CD4-positive, alpha-beta T cell (primary cell): Measurements from ENCODE around the gene CYP27B1. TPM values are rescaled to one million over a fixed set of nuclear protein-coding genes. Genes with fewer than 3 reads are reported as not detected.

ENCODE experiments used
- ATAC-seq: fragments of 200-7000 bp; cut with Tn5 transposase; one replicate; pipeline ENCODE4 v1.10.0; 2022; ENCODE audit warnings: mild to moderate bottlenecking; ENCODE audit not compliant: poor library complexity
- CTCF ChIA-PET: fragments of 350-600 bp; sonication (Branson Sonifier 250); formaldehyde crosslinking; loops from one replicate; lab custom pipeline; 2021; ENCODE audit warnings: antibody characterized with exemption, inconsistent platforms; lab: Charles Lee
- POLR2A ChIA-PET: fragments of 350-600 bp; sonication (Branson Sonifier 250); formaldehyde crosslinking; loops from one replicate; lab custom pipeline; 2021; ENCODE audit warnings: antibody characterized with exemption, inconsistent platforms; lab: Charles Lee
- DNase-seq, 14 experiments: peaks; one replicate each; pipeline ENCODE4 v3.0.0-alpha.2; 2013 to 2020; ENCODE audit warnings: mixed read lengths in 2 of 14
- H3K27ac ChIP-seq, 2 donors: one replicate each; pipeline versions ENCODE4 v1.5.1 to v1.7.0; 2013; ENCODE audit warnings: low read length in 2 of 2, low read depth in 1 of 2, mild to moderate bottlenecking in 1 of 2
- H3K27me3 ChIP-seq, 2 experiments: 1 replicate in 1 of 2; 2 replicates in 1 of 2; pipeline versions ENCODE4 v1.6.1 to v1.7.0; 2013; ENCODE audit warnings: low read length in 2 of 2, control low read depth in 1 of 2, mild to moderate bottlenecking in 1 of 2, moderate library complexity in 1 of 2; ENCODE audit not compliant: insufficient read depth in 2 of 2, control insufficient read depth in 1 of 2
- H3K36me3 ChIP-seq: one replicate; pipeline ENCODE4 v1.6.1; 2013; ENCODE audit warnings: low read length, control low read depth; ENCODE audit not compliant: insufficient read depth
- H3K4me1 ChIP-seq: one replicate; pipeline ENCODE4 v1.6.1; 2013; ENCODE audit warnings: low read length, control low read depth; ENCODE audit not compliant: insufficient read depth
- H3K4me3 ChIP-seq: one replicate; pipeline ENCODE4 v1.5.1; 2013; ENCODE audit warnings: mild to moderate bottlenecking, low read length, moderate library complexity
- H3K9me3 ChIP-seq, 2 experiments: 1 replicate in 1 of 2; 2 replicates in 1 of 2; pipeline versions ENCODE4 v1.6.1 to v1.7.0; 2013; ENCODE audit warnings: low read length in 2 of 2, mild to moderate bottlenecking in 2 of 2, control low read depth in 1 of 2, moderate library complexity in 1 of 2; ENCODE audit not compliant: control insufficient read depth in 1 of 2, insufficient read depth in 1 of 2
- H3K27ac Mint-ChIP-seq: one replicate; pipeline ENCODE4 v1.8.0; 2020; ENCODE audit warnings: mixed read lengths
- H3K27me3 Mint-ChIP-seq: one replicate; pipeline ENCODE4 v1.8.0; 2021; ENCODE audit warnings: mixed read lengths
- H3K36me3 Mint-ChIP-seq: one replicate; pipeline ENCODE4 v1.8.0; 2021; ENCODE audit warnings: low read depth, mixed read lengths
- H3K4me1 Mint-ChIP-seq: one replicate; pipeline ENCODE4 v1.8.0; 2021; ENCODE audit warnings: low read depth, mixed read lengths
- H3K4me3 Mint-ChIP-seq: one replicate; pipeline ENCODE4 v1.8.0; 2020; ENCODE audit warnings: mild to moderate bottlenecking, mixed read lengths
- H3K9me3 Mint-ChIP-seq: one replicate; pipeline ENCODE4 v1.8.0; 2020; ENCODE audit warnings: mixed read lengths
- CTCF ChIP-seq: fragments of 200-600 bp; IDR thresholded peaks from one replicate; pipeline ENCODE4 v1.8.0; 2022; ENCODE audit warnings: antibody characterized with exemption, mild to moderate bottlenecking
- intact Hi-C, 2 experiments: fragments of 100-400 bp; cut with DNase I in 1 of 2; cut with micrococcal nuclease in 1 of 2; formaldehyde crosslinking; loops; one replicate each; pipeline versions ENCODE4 v1.15.1 to v1.9.0; 2023 to 2025; cut with DNase I, micrococcal nuclease
- total RNA-seq, 174 experiments: library from RNA in 2 of 174; stranded (reverse) in 2 of 174; gene quantifications; one replicate each; pipeline ENCODE4 v1.2.3 and lab custom pipeline; 2021 to 2026

Gene CYP27B1
- total RNA-seq, 2 experiments from 2014 or later: 1.0 to 1.4 TPM

- no peak for TF ChIP-seq CTCF
- H3K27ac Mint-ChIP-seq: peak within 1 kb of the TSS; percentile 94
- H3K27me3 Mint-ChIP-seq: no peaks in the 10 kb centered on the region
- H3K27ac ChIP-seq: peak within 1 kb of the TSS; percentile 35 to 83
- peak within 1 kb of the TSS; percentile 50 for H3K4me3 Mint-ChIP-seq
- H3K9me3 ChIP-seq: no peaks in the 10 kb centered on the region
- no peak within 1 kb of the TSS for H3K4me3 ChIP-seq
- ChIA-PET POLR2A (no interaction called here), CTCF (no interaction called here)
- intact Hi-C loops: loop anchor here in 1 of 2 experiments (2.0 to 5.0 kb wide), 2 partner anchors 20 to 41 kb away; no protein-coding TSS in a partner anchor
- H3K4me1 ChIP-seq: peaks cover 58% of the 10 kb centered on the region
- ATAC-seq (no peak), DNase-seq (no peak)
- peaks cover 59% of the 10 kb centered on the region for H3K4me1 Mint-ChIP-seq
- H3K9me3 Mint-ChIP-seq: no peaks in the 10 kb centered on the region
- H3K36me3 Mint-ChIP-seq: peaks cover 53% of the 10 kb centered on the region
- no peaks in the 10 kb centered on the region for H3K27me3 ChIP-seq
- peaks cover 57% of the 10 kb centered on the region for H3K36me3 ChIP-seq
Measured at GRCh38 chr12:57738661-57739237, 28.1 kb downstream of the CYP27B1 start, which contains the start of gene AGAP2. Gene AGAP2 (minus strand): TSS chr12:57738742. CDS start chr12:57738246, 496 bp downstream.

- H3K4me3 Mint-ChIP-seq: no peak overlapping the region
- H3K27me3 Mint-ChIP-seq: no peaks in the 10 kb centered on the region
- CTCF ChIA-PET: no interaction called here
- Histone ChIP-seq H3K27me3 (no peaks in the 10 kb centered on the region), H3K27ac (no peak overlapping the region), H3K4me1 (peaks cover 57% of the 10 kb centered on the region), H3K4me3 (no peak overlapping the region), H3K36me3 (peaks cover 66% of the 10 kb centered on the region), H3K9me3 (no peaks in the 10 kb centered on the region)
- peaks cover 57% of the 10 kb centered on the region for H3K4me1 Mint-ChIP-seq
- no peak overlapping the region for H3K27ac Mint-ChIP-seq
- ATAC-seq: no peak
- H3K36me3 Mint-ChIP-seq: peaks cover 63% of the 10 kb centered on the region
- intact Hi-C loops: loop anchor here in 1 of 2 experiments (2.0 to 5.0 kb wide), 2 partner anchors 19 to 40 kb away; no protein-coding TSS in a partner anchor
- POLR2A ChIA-PET: interaction anchor here (1.0 kb wide), 1 partner anchor 12 kb away, joined by 3 read pairs; no protein-coding TSS in a partner anchor
- no peak for TF ChIP-seq CTCF
- no peak for DNase-seq
- no peaks in the 10 kb centered on the region for H3K9me3 Mint-ChIP-seq
Measured at GRCh38 chr12:57737467-57738460, 29.1 kb downstream of the CYP27B1 start.

GRCh38 chr12:57736741-57737466 lies 30.0 kb downstream of the CYP27B1 start:
- DNase-seq (no peak), ATAC-seq (no peak)
- ChIA-PET CTCF (no interaction called here), POLR2A (interaction anchor here (1.0 kb wide), 1 partner anchor 11 kb away, joined by 3 read pairs; no protein-coding TSS in a partner anchor)
- Mint-ChIP-seq H3K9me3 (no peaks in the 10 kb centered on the region), H3K4me3 (peak overlapping the region; percentile 20), H3K4me1 (peaks cover 50% of the 10 kb centered on the region), H3K27me3 (no peaks in the 10 kb centered on the region), H3K27ac (peak overlapping the region; percentile 67), H3K36me3 (peaks cover 68% of the 10 kb centered on the region)
- TF ChIP-seq CTCF: no peak
- Histone ChIP-seq H3K4me3 (no peak overlapping the region), H3K4me1 (peaks cover 49% of the 10 kb centered on the region), H3K27ac (no peak overlapping the region), H3K36me3 (peaks cover 75% of the 10 kb centered on the region), H3K9me3 (no peaks in the 10 kb centered on the region), H3K27me3 (no peaks in the 10 kb centered on the region)
- intact Hi-C loops: loop anchor here in 1 of 2 experiments (5.0 kb wide), 1 partner anchor 40 kb away; no protein-coding TSS in a partner anchor
